Astrocyte (in vitro differentiated cells and primary cell): ENCODE measurements around the gene PTPN13. TPM values are rescaled to one million over a fixed set of nuclear protein-coding genes. Genes with fewer than 3 reads are reported as not detected.

Source experiments
- DNase-seq: peaks from one replicate; pipeline ENCODE4 v3.0.0-alpha.2; 2010; ENCODE audit warnings: low read depth
- FAIRE-seq: peaks from 2 replicates; lab custom pipeline; 2011; peaks lifted over from hg19 to GRCh38; lab: Jason Lieb, UNC
- H2AFZ ChIP-seq: 2 replicates; pipeline ENCODE4 v1.6.0; 2012; ENCODE audit warnings: low read depth, low read length, inconsistent platforms
- H3K27ac ChIP-seq: 2 replicates; pipeline ENCODE4 v1.5.1; 2011; ENCODE audit warnings: low read depth, low read length, inconsistent platforms
- H3K27me3 ChIP-seq: 2 replicates; pipeline ENCODE4 v1.6.0; 2011; ENCODE audit warnings: low read length, inconsistent platforms; ENCODE audit not compliant: insufficient read depth
- H3K36me3 ChIP-seq: 2 replicates; pipeline ENCODE4 v1.5.1; 2011; ENCODE audit warnings: low read length, inconsistent platforms; ENCODE audit not compliant: insufficient read depth
- H3K4me1 ChIP-seq: 2 replicates; pipeline ENCODE4 v1.5.1; 2011; ENCODE audit warnings: low read length, inconsistent platforms; ENCODE audit not compliant: insufficient read depth
- H3K4me2 ChIP-seq: 2 replicates; pipeline ENCODE4 v1.6.0; 2012; ENCODE audit warnings: low read length, inconsistent platforms
- H3K4me3 ChIP-seq: 2 replicates; pipeline ENCODE4 v1.5.1; 2011; ENCODE audit warnings: low read depth, mild to moderate bottlenecking, low read length, inconsistent platforms; ENCODE audit not compliant: insufficient read depth
- H3K79me2 ChIP-seq: 2 replicates; pipeline ENCODE4 v1.6.0; 2012; ENCODE audit warnings: mild to moderate bottlenecking, low read length, inconsistent platforms; ENCODE audit not compliant: insufficient read depth
- H3K9ac ChIP-seq: 2 replicates; pipeline ENCODE4 v1.6.0; 2012; ENCODE audit warnings: mild to moderate bottlenecking, low read length, inconsistent platforms
- H3K9me3 ChIP-seq: 2 replicates; pipeline ENCODE4 v1.5.1; 2012; ENCODE audit warnings: low read depth, mild to moderate bottlenecking, low read length, inconsistent platforms; ENCODE audit not compliant: insufficient read depth
- H4K20me1 ChIP-seq: 2 replicates; pipeline ENCODE4 v1.6.0; 2012; ENCODE audit warnings: low read length, inconsistent platforms; ENCODE audit not compliant: insufficient read depth
- H3K27ac Mint-ChIP-seq: one replicate; pipeline ENCODE4 v1.8.0; 2021; ENCODE audit warnings: mild to moderate bottlenecking, mixed read lengths; ENCODE audit not compliant: unreplicated experiment
- H3K27me3 Mint-ChIP-seq: one replicate; pipeline ENCODE4 v1.8.0; 2021; ENCODE audit warnings: low read depth, mixed read lengths; ENCODE audit not compliant: unreplicated experiment
- H3K36me3 Mint-ChIP-seq: one replicate; pipeline ENCODE4 v1.8.0; 2021; ENCODE audit warnings: low read depth, mixed read lengths; ENCODE audit not compliant: unreplicated experiment
- H3K4me1 Mint-ChIP-seq: one replicate; pipeline ENCODE4 v1.8.0; 2021; ENCODE audit warnings: low read depth, mixed read lengths; ENCODE audit not compliant: unreplicated experiment
- H3K4me3 Mint-ChIP-seq: one replicate; pipeline ENCODE4 v1.8.0; 2021; ENCODE audit warnings: mild to moderate bottlenecking, moderate library complexity, mixed read lengths; ENCODE audit not compliant: unreplicated experiment
- H3K9me3 Mint-ChIP-seq: one replicate; pipeline ENCODE4 v1.8.0; 2021; ENCODE audit warnings: mild to moderate bottlenecking, mixed read lengths; ENCODE audit not compliant: unreplicated experiment
- EZH2 ChIP-seq: IDR thresholded peaks from 2 replicates; pipeline ENCODE4 v1.6.1; 2012; ENCODE audit warnings: mild to moderate bottlenecking, low read length, inconsistent platforms; ENCODE audit not compliant: insufficient read depth
- total RNA-seq: library from RNA; stranded (reverse); gene quantifications from 2 replicates; pipeline ENCODE4 v1.2.1, GENCODE V29; 2021
- TF ChIP-seq, protein P1 (sequence below): IDR thresholded peaks from 2 replicates; pipeline ENCODE4 v1.5.1; 2011; ENCODE audit warnings: low read depth, mild to moderate bottlenecking, inconsistent platforms, low read length, moderate library complexity; ENCODE audit not compliant: insufficient read depth

Gene PTPN13
- total RNA-seq, 1 donor from 2014 or later = 46.2 TPM

DNA sequence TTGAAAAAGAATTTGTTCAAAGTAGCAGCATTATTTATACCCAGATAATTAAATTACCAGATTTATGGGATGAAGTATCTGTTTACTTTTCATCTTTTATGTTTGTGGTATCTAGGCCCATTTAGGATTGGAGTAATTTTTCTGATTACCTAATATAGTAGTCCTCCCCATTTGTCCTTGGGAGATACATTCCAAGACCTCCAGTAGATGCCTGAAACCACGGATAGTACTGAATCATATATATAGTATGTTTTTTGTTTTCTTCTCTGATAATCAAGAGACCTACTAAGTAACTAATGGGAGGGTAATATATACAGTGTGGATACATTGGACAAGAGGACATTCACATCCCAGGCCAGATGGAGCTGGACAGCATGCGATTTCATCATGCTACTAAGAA, 30.7 kb upstream of the PTPN13 start:
- H3K4me1 ChIP-seq = no peaks in the 10 kb centered on the region
- Mint-ChIP-seq H3K9me3 (no peaks in the 10 kb centered on the region), H3K36me3 (no peaks in the 10 kb centered on the region), H3K27ac (no peak overlapping the region), H3K27me3 (no peaks in the 10 kb centered on the region), H3K4me1 (peaks cover 11% of the 10 kb centered on the region), H3K4me3 (no peak overlapping the region)
- no peaks in the 10 kb centered on the region for H3K79me2 ChIP-seq
- no peak overlapping the region for H3K27ac ChIP-seq
- H3K27me3 ChIP-seq = no peaks in the 10 kb centered on the region
- H3K4me3 ChIP-seq = no peak overlapping the region
- H3K4me2 ChIP-seq = no peak overlapping the region
- no peak overlapping the region for H3K9ac ChIP-seq
- H3K9me3 ChIP-seq = no peaks in the 10 kb centered on the region
- no peak for FAIRE-seq
- no peak for DNase-seq
- H2AFZ ChIP-seq = no peak overlapping the region
- no peaks in the 10 kb centered on the region for H4K20me1 ChIP-seq
- TF ChIP-seq, protein P1, sequence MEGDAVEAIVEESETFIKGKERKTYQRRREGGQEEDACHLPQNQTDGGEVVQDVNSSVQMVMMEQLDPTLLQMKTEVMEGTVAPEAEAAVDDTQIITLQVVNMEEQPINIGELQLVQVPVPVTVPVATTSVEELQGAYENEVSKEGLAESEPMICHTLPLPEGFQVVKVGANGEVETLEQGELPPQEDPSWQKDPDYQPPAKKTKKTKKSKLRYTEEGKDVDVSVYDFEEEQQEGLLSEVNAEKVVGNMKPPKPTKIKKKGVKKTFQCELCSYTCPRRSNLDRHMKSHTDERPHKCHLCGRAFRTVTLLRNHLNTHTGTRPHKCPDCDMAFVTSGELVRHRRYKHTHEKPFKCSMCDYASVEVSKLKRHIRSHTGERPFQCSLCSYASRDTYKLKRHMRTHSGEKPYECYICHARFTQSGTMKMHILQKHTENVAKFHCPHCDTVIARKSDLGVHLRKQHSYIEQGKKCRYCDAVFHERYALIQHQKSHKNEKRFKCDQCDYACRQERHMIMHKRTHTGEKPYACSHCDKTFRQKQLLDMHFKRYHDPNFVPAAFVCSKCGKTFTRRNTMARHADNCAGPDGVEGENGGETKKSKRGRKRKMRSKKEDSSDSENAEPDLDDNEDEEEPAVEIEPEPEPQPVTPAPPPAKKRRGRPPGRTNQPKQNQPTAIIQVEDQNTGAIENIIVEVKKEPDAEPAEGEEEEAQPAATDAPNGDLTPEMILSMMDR = no peak
- no peak for TF ChIP-seq EZH2
- H3K36me3 ChIP-seq = no peaks in the 10 kb centered on the region

DNA sequence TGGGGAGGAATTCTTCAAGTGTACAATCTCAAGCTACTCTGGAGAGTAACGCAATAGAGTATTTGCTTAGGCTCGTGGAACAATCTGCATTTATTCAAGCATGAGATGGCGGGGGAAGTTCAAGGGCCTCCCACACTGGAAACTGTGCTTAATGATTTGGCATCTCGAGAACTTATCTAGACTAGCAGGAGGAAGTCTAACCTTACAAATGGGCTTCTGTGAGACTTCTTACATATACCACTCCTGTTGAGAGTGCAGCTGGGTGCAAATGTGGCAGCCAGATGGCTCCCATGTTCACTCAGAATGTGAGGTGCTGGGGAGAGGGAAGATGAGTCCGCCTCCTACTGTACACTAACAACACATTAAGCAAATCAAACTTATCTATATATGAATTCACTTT, 29.3 kb upstream of the PTPN13 start:
- Histone ChIP-seq H3K4me2 (no peak overlapping the region), H3K79me2 (no peaks in the 10 kb centered on the region), H3K4me3 (no peak overlapping the region), H3K4me1 (no peaks in the 10 kb centered on the region), H3K27ac (no peak overlapping the region), H4K20me1 (no peaks in the 10 kb centered on the region), H3K9me3 (no peaks in the 10 kb centered on the region), H3K9ac (no peak overlapping the region), H3K27me3 (no peaks in the 10 kb centered on the region), H3K36me3 (no peaks in the 10 kb centered on the region), H2AFZ (no peak overlapping the region)
- H3K4me3 Mint-ChIP-seq = no peak overlapping the region
- DNase-seq = no peak
- H3K27me3 Mint-ChIP-seq = no peaks in the 10 kb centered on the region
- H3K4me1 Mint-ChIP-seq = peaks cover 11% of the 10 kb centered on the region
- H3K27ac Mint-ChIP-seq = no peak overlapping the region
- H3K9me3 Mint-ChIP-seq = no peaks in the 10 kb centered on the region
- H3K36me3 Mint-ChIP-seq = no peaks in the 10 kb centered on the region
- no peak for FAIRE-seq
- no peak for TF ChIP-seq EZH2
- TF ChIP-seq, protein P1 = no peak

DNA sequence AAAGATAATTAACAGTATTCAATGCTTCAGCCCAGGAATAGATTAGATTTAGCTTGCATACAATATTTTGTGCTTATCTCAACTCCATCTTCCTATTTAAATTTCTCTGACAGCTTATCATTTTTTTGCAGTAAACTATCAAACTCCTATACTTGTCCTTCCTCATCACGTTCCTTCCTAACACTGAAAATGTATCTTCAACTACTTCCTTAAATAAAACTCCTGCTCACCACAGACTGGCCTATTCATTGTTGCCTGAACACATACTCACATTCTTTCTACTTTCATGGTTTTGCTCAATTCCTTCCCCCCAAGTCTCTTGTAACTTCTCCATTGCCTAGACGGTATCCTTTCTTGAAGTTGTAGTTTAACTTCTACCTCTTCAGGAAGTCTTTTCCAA, 28.5 kb upstream of the PTPN13 start:
- DNase-seq (no peak), FAIRE-seq (no peak)
- Histone ChIP-seq H3K27me3 (no peaks in the 10 kb centered on the region), H3K9me3 (no peaks in the 10 kb centered on the region), H2AFZ (no peak overlapping the region), H4K20me1 (no peaks in the 10 kb centered on the region), H3K9ac (no peak overlapping the region), H3K4me2 (no peak overlapping the region), H3K4me1 (no peaks in the 10 kb centered on the region), H3K4me3 (no peak overlapping the region), H3K36me3 (no peaks in the 10 kb centered on the region), H3K79me2 (no peaks in the 10 kb centered on the region), H3K27ac (no peak overlapping the region)
- no peaks in the 10 kb centered on the region for H3K27me3 Mint-ChIP-seq
- TF ChIP-seq, protein P1 = no peak
- no peak for TF ChIP-seq EZH2
- no peak overlapping the region for H3K27ac Mint-ChIP-seq
- no peak overlapping the region for H3K4me3 Mint-ChIP-seq
- H3K9me3 Mint-ChIP-seq = no peaks in the 10 kb centered on the region
- peaks cover 11% of the 10 kb centered on the region for H3K4me1 Mint-ChIP-seq
- H3K36me3 Mint-ChIP-seq = no peaks in the 10 kb centered on the region
